GM18870 (cell line): Measurements from ENCODE around the gene LDLRAD3.

Experiments
- ATAC-seq: cut with Tn5 transposase; IDR thresholded peaks from one replicate; pipeline ENCODE4 v1.9.1; 2021; ENCODE audit warnings: moderate library complexity; ENCODE audit not compliant: unreplicated experiment

The LDLRAD3 gene

GRCh38 chr11:35954205-35954604, 10.3 kb downstream of the LDLRAD3 start:
- no peak for ATAC-seq

- no peak for ATAC-seq
Observed at GRCh38 chr11:35955636-35956035, 11.8 kb downstream of the LDLRAD3 start.

- no peak for ATAC-seq
Observed at GRCh38 chr11:35962369-35963138, 18.7 kb downstream of the LDLRAD3 start.

- ATAC-seq, result no peak
Observed at GRCh38 chr11:35963911-35964310, 20.0 kb downstream of the LDLRAD3 start.

GRCh38 chr11:35964841-35965240, 21.0 kb downstream of the LDLRAD3 start:
- ATAC-seq, result no peak

- ATAC-seq, result no peak
Observed at GRCh38 chr11:35967042-35967441, 23.2 kb downstream of the LDLRAD3 start.

- no peak for ATAC-seq
Observed at GRCh38 chr11:35968386-35969088, 24.7 kb downstream of the LDLRAD3 start.

GRCh38 chr11:35969089-35970042, 25.5 kb downstream of the LDLRAD3 start:
- ATAC-seq, result no peak

GRCh38 chr11:35970445-35970844, 26.6 kb downstream of the LDLRAD3 start:
- no peak for ATAC-seq

- no peak for ATAC-seq
Observed at GRCh38 chr11:35971841-35972422, 28.1 kb downstream of the LDLRAD3 start.

- ATAC-seq, result no peak
Observed at GRCh38 chr11:35974882-35975589, 31.2 kb downstream of the LDLRAD3 start.

GRCh38 chr11:35976434-35976833, 32.6 kb downstream of the LDLRAD3 start:
- no peak for ATAC-seq

GRCh38 chr11:35978183-35978582, 34.3 kb downstream of the LDLRAD3 start:
- ATAC-seq, result no peak

GRCh38 chr11:35978891-35979290, 35.0 kb downstream of the LDLRAD3 start:
- no peak for ATAC-seq

- no peak for ATAC-seq
Observed at GRCh38 chr11:35980686-35981390, 37.0 kb downstream of the LDLRAD3 start.

GRCh38 chr11:35981581-35981980, 37.7 kb downstream of the LDLRAD3 start:
- ATAC-seq, result no peak

- no peak for ATAC-seq
Observed at GRCh38 chr11:35982061-35982460, 38.2 kb downstream of the LDLRAD3 start.

- no peak for ATAC-seq
Observed at GRCh38 chr11:35983981-35984380, 40.1 kb downstream of the LDLRAD3 start.

- no peak for ATAC-seq
Observed at GRCh38 chr11:35986947-35987346, 43.1 kb downstream of the LDLRAD3 start.

- ATAC-seq, result no peak
Observed at GRCh38 chr11:35990170-35990569, 46.3 kb downstream of the LDLRAD3 start.
